ENCODE measurements around the gene ATG16L1. TPM values are rescaled to one million over a fixed set of nuclear protein-coding genes. Genes with fewer than 3 reads are reported as not detected.

ATG16L1 gene
- polyA plus RNA-seq, 1 donor (not counting 4 experiments of a cell fraction or from before 2014, with no cell fraction given), result 38.5 TPM

- TF ChIP-seq EZH2 (IDR thresholded peaks at IDR 0.05; ENCODE audit: low read length), result no peak
- no peak for TF ChIP-seq CTCF (optimal IDR thresholded peaks at IDR 0.05 in 1 of 3, IDR thresholded peaks at IDR 0.05 in 1 of 3, conservative IDR thresholded peaks at IDR 0.05 in 1 of 3; ENCODE audit: extremely low read depth in 1 of 3, insufficient read depth in 2 of 3, low read length in 3 of 3)
- H3K27ac ChIP-seq (ENCODE audit: control insufficient read depth, insufficient read depth, low read length), result no peak overlapping the region
- FAIRE-seq, result peak; percentile 90
Observed at GRCh38 chr2:233209533-233210171, 41.8 kb upstream of the ATG16L1 start.

GRCh38 chr2:233210281-233210680 is 41.2 kb upstream of the ATG16L1 start:
- DNase-seq (ENCODE audit: low read depth, low spot score) (no peak), FAIRE-seq (no peak)
- Histone ChIP-seq H2AFZ (ENCODE audit: control insufficient read depth, low read length) (no peak overlapping the region), H3K4me3 (ENCODE audit: control insufficient read depth in 2 of 3, extremely low read depth in 1 of 3, insufficient read depth in 2 of 3, low read depth in 1 of 3, low read length in 3 of 3) (no peak overlapping the region), H3K9ac (ENCODE audit: control insufficient read depth, extremely low read depth, insufficient read depth, low read length) (no peak overlapping the region), H3K9me3 (ENCODE audit: control insufficient read depth, low read depth, low read length) (peaks cover 5% of the 10 kb centered on the region), H3K4me2 (ENCODE audit: control insufficient read depth, extremely low read depth, insufficient read depth, low read depth, low read length) (no peak overlapping the region), H3K27ac (ENCODE audit: control insufficient read depth, insufficient read depth, low read length) (no peak overlapping the region), H3K36me3 (ENCODE audit: control insufficient read depth in 2 of 2, extremely low read depth in 1 of 2, insufficient read depth in 2 of 2, low read length in 2 of 2) (peaks cover 0 to 2% of the 10 kb centered on the region in 2 experiments), H3K4me1 (ENCODE audit: control insufficient read depth, extremely low read depth, insufficient read depth, low read length) (peaks cover 45% of the 10 kb centered on the region), H4K20me1 (ENCODE audit: control insufficient read depth, extremely low read depth, insufficient read depth, low read length) (no peaks in the 10 kb centered on the region), H3K9me1 (ENCODE audit: control insufficient read depth, extremely low read depth, insufficient read depth, low read length) (no peaks in the 10 kb centered on the region), H3K27me3 (ENCODE audit: control insufficient read depth, extremely low read depth, insufficient read depth, low read length) (peaks cover 8% of the 10 kb centered on the region), H3K79me2 (ENCODE audit: control insufficient read depth, insufficient read depth, low read length) (no peaks in the 10 kb centered on the region)
- TF ChIP-seq CTCF (optimal IDR thresholded peaks at IDR 0.05 in 1 of 3, IDR thresholded peaks at IDR 0.05 in 1 of 3, conservative IDR thresholded peaks at IDR 0.05 in 1 of 3; ENCODE audit: extremely low read depth in 1 of 3, insufficient read depth in 2 of 3, low read length in 3 of 3) (no peak), EZH2 (IDR thresholded peaks at IDR 0.05; ENCODE audit: low read length) (no peak)
- dilution Hi-C loops (cut with MboI; ENCODE audit: extremely low pct_ligation_motif_present, low sequenced_read_pairs), result no loop called here

More at GRCh38 chr2:233209533-233210171, 41.8 kb upstream of the ATG16L1 start:
- H3K79me2 ChIP-seq (ENCODE audit: control insufficient read depth, insufficient read depth, low read length), result no peaks in the 10 kb centered on the region
- no peak overlapping the region for H2AFZ ChIP-seq (ENCODE audit: control insufficient read depth, low read length)
- peaks cover 5% of the 10 kb centered on the region for H3K9me3 ChIP-seq (ENCODE audit: control insufficient read depth, low read depth, low read length)
- H3K27me3 ChIP-seq (ENCODE audit: control insufficient read depth, extremely low read depth, insufficient read depth, low read length), result peaks cover 8% of the 10 kb centered on the region
- peaks cover 0 to 2% of the 10 kb centered on the region in 2 experiments for H3K36me3 ChIP-seq (ENCODE audit: control insufficient read depth in 2 of 2, extremely low read depth in 1 of 2, insufficient read depth in 2 of 2, low read length in 2 of 2)
- peak overlapping the region; percentile 64 for H3K4me2 ChIP-seq (ENCODE audit: control insufficient read depth, extremely low read depth, insufficient read depth, low read depth, low read length)
- DNase-seq (ENCODE audit: low read depth, low spot score), result peak; percentile 19
- H3K9ac ChIP-seq (ENCODE audit: control insufficient read depth, extremely low read depth, insufficient read depth, low read length), result no peak overlapping the region
- peaks cover 45% of the 10 kb centered on the region for H3K4me1 ChIP-seq (ENCODE audit: control insufficient read depth, extremely low read depth, insufficient read depth, low read length)
- no peaks in the 10 kb centered on the region for H3K9me1 ChIP-seq (ENCODE audit: control insufficient read depth, extremely low read depth, insufficient read depth, low read length)
- dilution Hi-C loops (cut with MboI; ENCODE audit: extremely low pct_ligation_motif_present, low sequenced_read_pairs), result no loop called here
- H4K20me1 ChIP-seq (ENCODE audit: control insufficient read depth, extremely low read depth, insufficient read depth, low read length), result no peaks in the 10 kb centered on the region
- no peak overlapping the region for H3K4me3 ChIP-seq (ENCODE audit: control insufficient read depth in 2 of 3, extremely low read depth in 1 of 3, insufficient read depth in 2 of 3, low read depth in 1 of 3, low read length in 3 of 3)

Data from keratinocyte (primary cell).